GM12878 (cell line): ENCODE results near the gene INAFM1.
A peak's percentile ranks its signal among the peaks of the same experiment; 100 is the strongest.

Source experiments
- ATF3 ChIP-seq: IDR thresholded peaks from 2 replicates; pipeline ENCODE4 v1.6.1; 2011; ENCODE audit warnings: low read depth, mild to moderate bottlenecking, low read length, moderate library complexity, borderline replicate concordance; ENCODE audit errors: extremely low read depth
- CTCF ChIP-seq, 3 experiments: IDR thresholded peaks in 2 of 3; conservative IDR thresholded peaks in 1 of 3; 2 replicates each; pipeline ENCODE4 v1.5.1; 2011; ENCODE audit warnings: low read depth in 3 of 3, low read length in 3 of 3, mild to moderate bottlenecking in 3 of 3, control low read depth in 2 of 3, moderate library complexity in 2 of 3, inconsistent platforms in 1 of 3, mixed read lengths in 1 of 3; ENCODE audit not compliant: control insufficient read depth in 2 of 3, insufficient read depth in 1 of 3; ENCODE audit errors: extremely low read depth in 1 of 3
- MXI1 ChIP-seq: fragments of 150-350 bp; IDR thresholded peaks from 2 replicates; pipeline ENCODE4 v1.6.1; 2011; ENCODE audit warnings: low read depth, mild to moderate bottlenecking, inconsistent platforms, low read length, improper control_type of control experiment
- MYB ChIP-seq: fragments of 150-350 bp; IDR thresholded peaks from 2 replicates; pipeline ENCODE4 v1.6.1; 2014; ENCODE audit warnings: mild to moderate bottlenecking, low read depth, low read length, borderline replicate concordance
- POLR2A ChIP-seq: IDR thresholded peaks from 2 replicates; pipeline ENCODE4 v1.6.1; 2011; ENCODE audit warnings: low read depth, mild to moderate bottlenecking, low read length
- POLR2AphosphoS2 ChIP-seq: IDR thresholded peaks from 2 replicates; pipeline ENCODE4 v1.6.1; 2011; ENCODE audit warnings: low read depth, mild to moderate bottlenecking, low read length, improper control_type of control experiment, moderate library complexity
- SRF ChIP-seq, 2 experiments: IDR thresholded peaks; 2 replicates each; pipeline ENCODE4 v1.6.1; 2011; ENCODE audit warnings: low read depth in 2 of 2, low read length in 2 of 2, mild to moderate bottlenecking in 1 of 2, moderate library complexity in 1 of 2
- WRNIP1 ChIP-seq: IDR thresholded peaks from 2 replicates; pipeline ENCODE4 v1.6.1; 2011; ENCODE audit warnings: low read depth, low read length, improper control_type of control experiment, borderline replicate concordance
- TF ChIP-seq, protein P1 (sequence below): IDR thresholded peaks from 2 replicates; pipeline ENCODE4 v1.6.1; 2012; ENCODE audit warnings: improper control_type of control experiment, low read depth, low read length; ENCODE audit not compliant: insufficient replicate concordance

- TF ChIP-seq CTCF (IDR thresholded peaks at IDR 0.05 in 2 of 3, conservative IDR thresholded peaks at IDR 0.05 in 1 of 3; ENCODE audit: control insufficient read depth in 2 of 3, extremely low read depth in 1 of 3, insufficient read depth in 1 of 3, low read depth in 3 of 3, low read length in 3 of 3) = no peak
- TF ChIP-seq MXI1 = peak; percentile 53; the same call in 1 of the 2 replicates
- no peak for TF ChIP-seq MYB
- TF ChIP-seq SRF (IDR thresholded peaks at IDR 0.05; ENCODE audit: low read depth in 2 of 2, low read length in 2 of 2) = no peak
- TF ChIP-seq ATF3 = no peak
- TF ChIP-seq, protein P1, sequence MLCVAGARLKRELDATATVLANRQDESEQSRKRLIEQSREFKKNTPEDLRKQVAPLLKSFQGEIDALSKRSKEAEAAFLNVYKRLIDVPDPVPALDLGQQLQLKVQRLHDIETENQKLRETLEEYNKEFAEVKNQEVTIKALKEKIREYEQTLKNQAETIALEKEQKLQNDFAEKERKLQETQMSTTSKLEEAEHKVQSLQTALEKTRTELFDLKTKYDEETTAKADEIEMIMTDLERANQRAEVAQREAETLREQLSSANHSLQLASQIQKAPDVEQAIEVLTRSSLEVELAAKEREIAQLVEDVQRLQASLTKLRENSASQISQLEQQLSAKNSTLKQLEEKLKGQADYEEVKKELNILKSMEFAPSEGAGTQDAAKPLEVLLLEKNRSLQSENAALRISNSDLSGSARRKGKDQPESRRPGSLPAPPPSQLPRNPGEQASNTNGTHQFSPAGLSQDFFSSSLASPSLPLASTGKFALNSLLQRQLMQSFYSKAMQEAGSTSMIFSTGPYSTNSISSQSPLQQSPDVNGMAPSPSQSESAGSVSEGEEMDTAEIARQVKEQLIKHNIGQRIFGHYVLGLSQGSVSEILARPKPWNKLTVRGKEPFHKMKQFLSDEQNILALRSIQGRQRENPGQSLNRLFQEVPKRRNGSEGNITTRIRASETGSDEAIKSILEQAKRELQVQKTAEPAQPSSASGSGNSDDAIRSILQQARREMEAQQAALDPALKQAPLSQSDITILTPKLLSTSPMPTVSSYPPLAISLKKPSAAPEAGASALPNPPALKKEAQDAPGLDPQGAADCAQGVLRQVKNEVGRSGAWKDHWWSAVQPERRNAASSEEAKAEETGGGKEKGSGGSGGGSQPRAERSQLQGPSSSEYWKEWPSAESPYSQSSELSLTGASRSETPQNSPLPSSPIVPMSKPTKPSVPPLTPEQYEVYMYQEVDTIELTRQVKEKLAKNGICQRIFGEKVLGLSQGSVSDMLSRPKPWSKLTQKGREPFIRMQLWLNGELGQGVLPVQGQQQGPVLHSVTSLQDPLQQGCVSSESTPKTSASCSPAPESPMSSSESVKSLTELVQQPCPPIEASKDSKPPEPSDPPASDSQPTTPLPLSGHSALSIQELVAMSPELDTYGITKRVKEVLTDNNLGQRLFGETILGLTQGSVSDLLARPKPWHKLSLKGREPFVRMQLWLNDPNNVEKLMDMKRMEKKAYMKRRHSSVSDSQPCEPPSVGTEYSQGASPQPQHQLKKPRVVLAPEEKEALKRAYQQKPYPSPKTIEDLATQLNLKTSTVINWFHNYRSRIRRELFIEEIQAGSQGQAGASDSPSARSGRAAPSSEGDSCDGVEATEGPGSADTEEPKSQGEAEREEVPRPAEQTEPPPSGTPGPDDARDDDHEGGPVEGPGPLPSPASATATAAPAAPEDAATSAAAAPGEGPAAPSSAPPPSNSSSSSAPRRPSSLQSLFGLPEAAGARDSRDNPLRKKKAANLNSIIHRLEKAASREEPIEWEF = no peak
- TF ChIP-seq WRNIP1 = no peak
- TF ChIP-seq POLR2A = no peak
- no peak for TF ChIP-seq POLR2AphosphoS2
Measured at GRCh38 chr19:47274891-47275761, 441 bp downstream of the INAFM1 start.
